ENCODE results near the gene GFER. TPM values are rescaled to one million over a fixed set of nuclear protein-coding genes. Genes with fewer than 3 reads are reported as not detected.

The GFER gene
- total RNA-seq, 1 donor = 9.5 TPM

DNA sequence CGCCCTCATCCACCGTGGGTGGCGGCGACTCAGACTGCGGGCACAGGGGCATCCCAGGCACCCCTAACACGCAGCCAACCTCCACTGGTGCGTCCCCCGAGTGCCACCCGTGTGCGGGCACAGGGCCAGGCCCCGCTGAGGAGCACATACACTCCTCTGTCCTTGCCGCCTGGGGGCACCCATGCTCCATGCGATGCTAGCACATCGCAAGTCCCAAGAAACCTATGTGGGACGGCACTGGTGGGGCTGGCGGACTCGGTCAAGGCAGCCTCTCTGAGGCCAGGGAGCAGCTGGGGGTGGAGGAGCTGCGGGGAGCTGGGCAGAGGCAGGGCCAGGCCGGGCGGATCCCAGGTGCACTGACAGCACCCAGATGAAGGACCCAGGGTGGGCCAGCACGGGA, 21.7 kb downstream of the GFER start:
- no peak overlapping the region for H3K4me3 ChIP-seq (ENCODE audit: low read depth, low read length)
- DNase-seq (ENCODE audit: low read depth) = no peak
- TF ChIP-seq, protein P1, sequence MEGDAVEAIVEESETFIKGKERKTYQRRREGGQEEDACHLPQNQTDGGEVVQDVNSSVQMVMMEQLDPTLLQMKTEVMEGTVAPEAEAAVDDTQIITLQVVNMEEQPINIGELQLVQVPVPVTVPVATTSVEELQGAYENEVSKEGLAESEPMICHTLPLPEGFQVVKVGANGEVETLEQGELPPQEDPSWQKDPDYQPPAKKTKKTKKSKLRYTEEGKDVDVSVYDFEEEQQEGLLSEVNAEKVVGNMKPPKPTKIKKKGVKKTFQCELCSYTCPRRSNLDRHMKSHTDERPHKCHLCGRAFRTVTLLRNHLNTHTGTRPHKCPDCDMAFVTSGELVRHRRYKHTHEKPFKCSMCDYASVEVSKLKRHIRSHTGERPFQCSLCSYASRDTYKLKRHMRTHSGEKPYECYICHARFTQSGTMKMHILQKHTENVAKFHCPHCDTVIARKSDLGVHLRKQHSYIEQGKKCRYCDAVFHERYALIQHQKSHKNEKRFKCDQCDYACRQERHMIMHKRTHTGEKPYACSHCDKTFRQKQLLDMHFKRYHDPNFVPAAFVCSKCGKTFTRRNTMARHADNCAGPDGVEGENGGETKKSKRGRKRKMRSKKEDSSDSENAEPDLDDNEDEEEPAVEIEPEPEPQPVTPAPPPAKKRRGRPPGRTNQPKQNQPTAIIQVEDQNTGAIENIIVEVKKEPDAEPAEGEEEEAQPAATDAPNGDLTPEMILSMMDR (IDR thresholded peaks at IDR 0.05; ENCODE audit: insufficient read depth, low read depth, low read length) = peak; percentile 16

DNA sequence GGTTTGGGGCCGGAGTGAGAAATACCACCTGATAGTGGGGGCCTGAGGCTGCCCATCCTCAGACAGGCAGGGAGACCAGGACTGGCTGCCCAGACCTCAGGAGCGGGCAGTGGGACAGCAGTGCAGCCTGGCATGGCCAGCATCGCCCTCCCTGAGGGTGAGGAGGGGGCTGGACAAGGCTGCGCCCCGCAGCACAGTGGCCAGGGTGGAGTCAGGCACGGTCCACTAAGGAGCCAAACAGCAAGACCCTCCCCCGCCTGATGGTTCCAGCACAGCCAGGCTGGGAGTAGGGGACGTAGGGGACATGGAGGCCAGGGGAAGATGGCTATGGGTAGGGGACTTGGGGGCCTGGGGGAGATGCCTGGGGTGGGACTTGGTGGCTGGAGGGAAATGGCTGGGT, 22.3 kb downstream of the GFER start:
- TF ChIP-seq, protein P1 (IDR thresholded peaks at IDR 0.05; ENCODE audit: insufficient read depth, low read depth, low read length) = no peak
- H3K4me3 ChIP-seq (ENCODE audit: low read depth, low read length) = no peak overlapping the region
- DNase-seq (ENCODE audit: low read depth) = no peak

DNA sequence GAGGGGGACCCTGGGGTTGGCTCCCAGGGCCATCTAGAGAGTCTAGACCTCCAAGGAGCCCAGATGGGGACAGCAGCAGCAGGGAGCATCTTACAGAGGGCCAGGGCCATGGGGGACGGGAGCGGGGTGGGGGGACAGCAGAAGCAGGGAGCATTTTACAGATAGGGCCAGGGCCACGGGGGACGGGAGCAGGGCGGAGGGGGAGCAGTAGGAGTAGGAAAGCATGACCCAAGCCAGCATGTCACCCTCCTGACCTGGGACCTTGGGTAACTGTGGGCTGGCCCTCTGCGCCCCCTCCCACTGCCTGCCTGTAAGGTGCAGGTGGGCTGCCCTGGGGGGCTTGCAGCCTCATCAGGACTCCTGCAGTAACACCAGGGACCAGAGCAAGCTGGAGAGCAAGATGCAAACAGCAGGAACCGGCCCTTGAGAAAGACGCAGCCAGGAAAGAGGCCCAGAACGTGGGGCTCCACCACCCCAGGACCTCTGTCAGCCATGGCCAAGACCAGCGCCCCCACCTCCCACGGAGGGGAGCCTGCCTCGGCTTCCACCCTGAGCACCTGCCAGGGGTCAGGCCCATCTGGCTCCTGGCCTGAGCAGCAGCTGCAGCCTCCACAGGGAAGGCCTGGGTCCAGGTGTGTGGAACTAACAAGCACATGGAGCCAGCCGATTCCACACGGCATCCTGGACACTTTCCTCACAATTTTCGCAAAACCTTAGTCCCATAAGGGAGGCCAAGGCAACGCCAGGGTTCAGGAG, 23.3 kb downstream of the GFER start:
- no peak for DNase-seq (ENCODE audit: low read depth)
- TF ChIP-seq, protein P1 (IDR thresholded peaks at IDR 0.05; ENCODE audit: insufficient read depth, low read depth, low read length) = no peak
- H3K4me3 ChIP-seq (ENCODE audit: low read depth, low read length) = peak overlapping the region; percentile 83

DNA sequence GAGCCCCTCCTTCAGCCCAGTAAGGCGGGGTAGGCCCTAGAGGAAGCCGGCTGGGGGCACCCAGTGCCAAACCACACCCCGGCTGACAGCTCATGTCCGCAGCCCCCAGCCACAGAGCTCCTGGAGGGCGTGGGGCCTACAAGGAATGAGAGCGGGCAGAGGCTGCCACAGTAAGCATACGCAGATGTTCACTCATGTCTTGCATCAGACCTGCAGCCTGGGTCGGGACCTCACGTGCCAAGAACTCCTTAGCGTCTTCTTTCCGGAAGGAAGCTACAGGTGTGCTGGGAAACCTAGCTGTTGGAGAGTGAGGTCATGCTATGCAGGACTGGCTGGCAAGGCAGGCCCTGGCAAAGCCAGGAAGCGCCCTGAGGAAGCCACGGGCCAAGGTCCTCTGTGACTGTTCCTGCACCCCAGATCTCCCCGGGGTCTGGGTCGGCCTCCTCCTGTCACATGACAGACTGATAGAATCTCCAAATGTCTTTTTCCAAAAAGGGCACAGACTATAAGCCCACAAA, 24.1 kb downstream of the GFER start:
- peak; percentile 94 for DNase-seq (ENCODE audit: low read depth)
- peak overlapping the region; percentile 83 for H3K4me3 ChIP-seq (ENCODE audit: low read depth, low read length)
- TF ChIP-seq, protein P1 (IDR thresholded peaks at IDR 0.05; ENCODE audit: insufficient read depth, low read depth, low read length) = no peak

DNA sequence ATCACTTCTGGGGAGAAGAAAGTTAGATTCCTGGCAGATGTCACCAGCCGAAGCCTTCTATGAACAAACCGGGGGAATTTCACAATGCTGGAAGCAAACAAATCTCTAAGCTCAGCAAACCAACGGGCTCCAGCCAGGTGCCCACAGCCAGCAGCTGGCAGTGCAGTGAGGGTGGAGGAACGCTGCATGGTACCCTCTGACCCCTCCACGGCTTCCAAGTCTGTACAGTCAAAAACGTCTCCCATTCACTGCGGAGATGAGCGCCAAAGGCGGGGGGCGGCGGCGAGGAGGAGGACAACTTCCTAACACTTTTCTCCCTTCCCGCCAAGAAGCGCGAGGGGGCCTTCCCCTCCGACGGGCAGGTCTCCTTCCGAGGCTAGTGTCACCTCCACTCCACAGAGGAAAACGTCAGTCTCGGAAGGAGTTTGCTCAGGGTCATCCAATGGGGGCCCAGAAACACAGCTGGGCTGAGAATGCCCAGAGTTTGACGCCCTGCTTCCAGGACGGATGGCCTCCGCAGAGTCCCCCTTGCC, 24.7 kb downstream of the GFER start:
- TF ChIP-seq, protein P1 (IDR thresholded peaks at IDR 0.05; ENCODE audit: insufficient read depth, low read depth, low read length) = no peak
- DNase-seq (ENCODE audit: low read depth) = peak; percentile 76
- H3K4me3 ChIP-seq (ENCODE audit: low read depth, low read length) = peak overlapping the region; percentile 83

DNA sequence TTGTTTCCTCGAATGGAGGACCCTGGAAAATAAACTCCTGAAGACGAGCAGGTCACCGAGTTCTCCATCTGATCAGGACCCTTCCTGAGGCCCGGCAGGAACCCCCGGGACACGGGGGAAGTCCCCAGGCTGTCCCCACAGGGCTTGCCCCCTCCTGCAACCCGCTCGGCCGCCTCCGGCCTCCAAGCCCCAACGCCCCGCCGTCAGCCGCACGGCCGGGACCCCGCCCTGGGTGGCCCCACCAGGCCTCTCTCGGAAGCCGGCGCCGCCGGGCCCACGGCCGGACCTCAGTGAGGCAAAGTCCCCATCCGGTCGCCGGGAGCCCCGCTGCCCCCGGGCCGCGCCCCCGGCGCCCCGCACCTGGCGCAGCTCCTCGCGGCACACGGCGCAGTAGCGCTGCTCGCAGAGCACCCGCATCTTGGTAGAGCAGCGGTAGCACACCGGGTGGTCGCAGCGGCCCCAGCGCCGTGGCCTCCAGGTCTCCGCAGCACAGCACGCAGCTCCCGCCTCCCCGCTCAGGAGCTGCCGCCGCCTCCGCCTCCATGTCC, 25.2 kb downstream of the GFER start:
- peak overlapping the region; percentile 83 for H3K4me3 ChIP-seq (ENCODE audit: low read depth, low read length)
- TF ChIP-seq, protein P1 (IDR thresholded peaks at IDR 0.05; ENCODE audit: insufficient read depth, low read depth, low read length) = no peak
- no peak for DNase-seq (ENCODE audit: low read depth)
